ENCODE measurements around the gene SCYL1.

DNA sequence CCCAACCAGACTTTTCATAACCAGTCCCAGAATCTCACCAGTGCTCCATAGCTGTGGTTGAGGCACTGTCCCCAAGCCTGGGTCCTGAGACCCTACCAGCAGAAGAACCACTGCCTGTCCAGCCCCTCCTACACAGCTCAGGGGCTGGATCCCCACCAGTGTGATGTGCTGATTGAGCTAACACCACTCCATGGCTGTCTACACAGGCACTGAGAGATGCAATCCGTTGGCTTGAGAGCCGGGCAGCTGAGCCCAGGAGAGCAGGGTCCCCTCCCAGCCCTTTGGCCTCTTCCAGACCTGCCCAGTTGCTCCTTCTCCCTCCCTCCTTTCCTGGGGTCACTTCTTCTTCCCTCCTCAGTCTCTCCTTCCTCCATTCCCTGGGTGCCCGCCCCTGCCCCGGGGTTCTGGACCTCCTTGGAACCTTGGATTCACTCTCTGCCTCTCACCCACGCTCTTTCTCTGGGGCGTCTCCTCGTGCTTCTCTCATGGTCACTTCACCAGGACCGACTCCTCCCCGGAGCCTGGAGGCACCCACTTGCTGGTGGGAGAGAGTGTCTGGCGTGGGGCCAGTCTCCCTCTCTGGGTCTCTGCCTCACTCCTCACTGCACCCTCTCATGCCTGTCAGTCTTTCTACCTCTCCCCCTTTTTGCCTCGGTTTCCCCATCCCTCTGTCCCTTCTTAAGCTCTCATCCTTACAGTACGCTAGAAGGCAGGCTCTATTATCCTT, 706 bp upstream of the SCYL1 start:
- TF ChIP-seq CTCF (IDR thresholded peaks at IDR 0.05) (no peak), EZH2 (IDR thresholded peaks at IDR 0.05) (no peak)

Measured in neural progenitor cell (in vitro differentiated cells).